GM21390 (cell line): Measurements from ENCODE around the gene NUBP2.
"Not testable (repeated sequence)": the region's sequence is repeated elsewhere in the genome, so short reads cannot be mapped to it uniquely, and the experiment has no call there.

Experiments
- ATAC-seq: cut with Tn5 transposase; IDR thresholded peaks from one replicate; pipeline ENCODE4 v1.9.1; 2021; ENCODE audit not compliant: unreplicated experiment

Gene NUBP2

GRCh38 chr16:1794908-1795666 is 12.3 kb downstream of the NUBP2 start:
- ATAC-seq: no peak

- ATAC-seq: not testable (repeated sequence)
Measured at GRCh38 chr16:1799263-1799662, 16.5 kb downstream of the NUBP2 start.

- no peak for ATAC-seq
Measured at GRCh38 chr16:1800701-1801100, 17.9 kb downstream of the NUBP2 start.

DNA sequence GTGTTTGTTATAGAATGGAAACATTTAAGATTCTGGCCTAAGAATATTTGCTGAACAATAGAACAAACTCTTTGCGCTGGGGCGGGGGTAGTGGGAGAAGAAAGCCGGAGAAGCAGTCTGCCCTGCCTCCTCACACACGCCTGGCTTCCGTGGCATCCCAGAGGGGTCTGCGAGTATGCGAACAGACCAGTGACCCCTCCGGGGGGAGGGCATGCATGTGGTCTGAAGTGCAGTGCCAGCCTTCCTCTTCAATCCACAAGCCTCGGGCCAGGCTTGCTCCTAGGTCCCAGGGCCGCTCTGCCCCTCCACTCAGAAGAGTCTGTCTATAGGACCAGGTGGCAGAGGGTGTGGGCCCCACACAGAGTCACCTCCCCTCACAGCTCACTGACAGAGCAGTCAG is 24.9 kb downstream of the NUBP2 start:
- ATAC-seq: no peak

- ATAC-seq: no peak
Measured at GRCh38 chr16:1808691-1809090, 25.9 kb downstream of the NUBP2 start.

DNA sequence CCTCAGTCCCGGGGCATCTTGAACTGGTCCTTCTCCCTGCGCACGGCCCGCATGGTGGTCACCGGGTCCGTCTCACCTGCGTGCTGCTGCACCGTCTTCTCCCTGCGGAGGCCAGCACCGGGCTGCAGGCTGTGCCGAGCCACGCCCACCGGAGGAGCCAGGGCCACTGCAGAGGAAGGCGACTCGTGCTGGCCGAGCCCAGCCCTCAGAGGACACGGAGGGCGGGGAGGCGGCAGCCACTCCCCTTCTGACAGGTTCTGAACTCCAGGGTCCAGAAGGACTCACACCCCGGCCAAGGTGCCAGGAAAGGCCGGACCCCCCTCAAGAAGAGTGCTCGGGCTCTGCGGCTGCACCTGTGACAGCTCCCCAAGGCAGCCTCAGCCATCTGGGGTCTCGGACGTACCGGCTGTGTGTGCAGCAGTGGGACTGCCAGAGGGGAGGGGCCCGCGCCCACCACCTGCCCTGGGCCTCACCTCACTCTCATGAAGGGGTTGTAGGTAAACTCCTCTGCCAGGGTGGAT is 26.6 kb downstream of the NUBP2 start:
- no peak for ATAC-seq

GRCh38 chr16:1810106-1810505 is 27.3 kb downstream of the NUBP2 start:
- ATAC-seq: no peak

DNA sequence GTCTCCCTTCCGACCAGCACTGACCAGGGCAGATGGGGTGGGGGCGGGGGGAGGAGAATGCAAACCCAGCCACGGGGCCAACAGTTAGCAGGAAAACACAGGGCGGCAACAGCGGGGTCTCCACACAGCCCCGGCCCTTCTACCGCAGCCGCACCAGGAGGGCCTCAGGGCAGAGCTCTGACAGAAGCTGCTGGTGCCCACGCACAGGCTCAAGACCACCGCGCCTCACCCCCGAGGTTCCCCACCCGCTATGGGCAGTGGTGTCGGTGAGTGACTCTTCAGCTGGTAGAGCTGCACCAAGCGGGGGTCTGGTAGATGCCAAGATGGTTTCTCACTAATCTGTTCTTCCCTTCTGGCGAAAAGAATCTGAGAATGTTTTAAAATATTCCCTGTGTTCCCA is 27.8 kb downstream of the NUBP2 start:
- ATAC-seq: no peak

GRCh38 chr16:1812732-1813163 is 30.0 kb downstream of the NUBP2 start:
- ATAC-seq: no peak

GRCh38 chr16:1815461-1815860 is 32.7 kb downstream of the NUBP2 start:
- ATAC-seq: no peak

- ATAC-seq: no peak
Measured at GRCh38 chr16:1816396-1817275, 33.9 kb downstream of the NUBP2 start.

GRCh38 chr16:1817276-1817589 is 34.5 kb downstream of the NUBP2 start:
- ATAC-seq: no peak

DNA sequence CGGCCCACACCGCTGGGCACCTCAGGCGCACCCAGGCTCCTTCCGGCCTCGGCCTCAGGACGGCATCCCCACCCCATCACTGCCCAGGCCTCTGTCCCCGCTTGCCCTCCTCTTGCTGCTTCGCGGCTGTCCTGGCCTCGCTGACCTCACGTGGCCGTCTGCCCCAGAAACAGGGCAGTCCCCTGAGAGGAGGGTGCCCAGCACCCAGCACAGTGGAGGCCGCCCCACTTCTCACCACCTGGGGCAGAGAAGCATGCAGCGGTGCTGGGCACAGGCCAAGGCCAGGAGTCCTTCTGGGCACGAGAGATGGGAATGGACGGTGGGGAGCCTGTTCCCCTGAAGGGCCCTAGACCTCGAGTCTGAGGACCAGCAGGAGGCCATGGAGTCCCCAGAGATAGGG is 35.0 kb downstream of the NUBP2 start:
- ATAC-seq: no peak

- no peak for ATAC-seq
Measured at GRCh38 chr16:1818204-1818872, 35.6 kb downstream of the NUBP2 start.

DNA sequence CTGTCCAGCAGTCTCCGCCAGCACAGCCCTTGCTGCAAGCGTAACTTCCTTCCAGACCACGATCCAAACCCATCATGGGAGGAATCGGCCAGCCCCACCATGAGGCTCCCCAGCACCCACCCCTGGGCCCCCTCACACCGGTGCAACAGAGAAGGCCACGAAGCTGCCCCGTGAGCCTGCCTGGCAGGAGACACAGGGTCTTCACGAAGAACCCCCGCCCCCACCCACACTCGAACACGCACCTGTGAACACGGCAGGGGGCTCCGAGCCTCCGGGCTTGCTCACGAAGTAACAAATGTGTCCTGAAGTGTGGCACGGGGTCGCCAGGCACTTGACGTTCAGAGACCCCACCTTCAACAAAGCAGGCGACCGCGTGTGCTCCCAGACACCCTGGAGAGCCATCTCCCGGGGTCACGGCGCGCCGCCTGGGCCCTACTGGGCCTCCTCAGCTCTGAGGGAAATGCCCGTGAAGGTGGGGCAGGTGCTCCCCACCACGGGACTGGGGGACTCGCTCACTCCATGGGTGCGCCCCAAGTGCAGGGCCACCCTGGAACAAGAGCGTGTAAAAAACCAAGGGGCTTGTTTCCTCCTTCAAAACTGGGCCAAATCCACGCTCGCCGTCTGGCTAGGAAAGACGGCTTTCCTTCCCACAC is 36.2 kb downstream of the NUBP2 start:
- ATAC-seq: no peak

- ATAC-seq: no peak
Measured at GRCh38 chr16:1819611-1820010, 36.9 kb downstream of the NUBP2 start.

GRCh38 chr16:1820096-1820945 is 37.6 kb downstream of the NUBP2 start:
- no peak for ATAC-seq

DNA sequence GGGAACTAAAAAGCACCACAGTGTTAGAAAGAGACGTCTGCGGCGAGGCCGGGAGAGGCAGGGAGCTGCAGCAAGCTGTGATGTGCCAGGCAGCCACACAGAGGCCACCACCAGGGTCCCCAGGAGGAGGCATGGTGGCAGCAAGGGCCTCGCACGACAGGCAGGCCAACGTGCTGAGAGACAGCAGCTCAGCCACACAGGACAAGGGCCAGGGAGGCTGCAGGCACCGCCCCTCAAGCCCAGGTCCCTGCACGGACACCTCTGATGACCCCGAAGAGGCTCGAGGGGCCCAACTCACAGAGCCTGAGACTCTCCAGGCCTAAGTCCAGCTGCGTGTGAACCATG is 38.2 kb downstream of the NUBP2 start:
- no peak for ATAC-seq

DNA sequence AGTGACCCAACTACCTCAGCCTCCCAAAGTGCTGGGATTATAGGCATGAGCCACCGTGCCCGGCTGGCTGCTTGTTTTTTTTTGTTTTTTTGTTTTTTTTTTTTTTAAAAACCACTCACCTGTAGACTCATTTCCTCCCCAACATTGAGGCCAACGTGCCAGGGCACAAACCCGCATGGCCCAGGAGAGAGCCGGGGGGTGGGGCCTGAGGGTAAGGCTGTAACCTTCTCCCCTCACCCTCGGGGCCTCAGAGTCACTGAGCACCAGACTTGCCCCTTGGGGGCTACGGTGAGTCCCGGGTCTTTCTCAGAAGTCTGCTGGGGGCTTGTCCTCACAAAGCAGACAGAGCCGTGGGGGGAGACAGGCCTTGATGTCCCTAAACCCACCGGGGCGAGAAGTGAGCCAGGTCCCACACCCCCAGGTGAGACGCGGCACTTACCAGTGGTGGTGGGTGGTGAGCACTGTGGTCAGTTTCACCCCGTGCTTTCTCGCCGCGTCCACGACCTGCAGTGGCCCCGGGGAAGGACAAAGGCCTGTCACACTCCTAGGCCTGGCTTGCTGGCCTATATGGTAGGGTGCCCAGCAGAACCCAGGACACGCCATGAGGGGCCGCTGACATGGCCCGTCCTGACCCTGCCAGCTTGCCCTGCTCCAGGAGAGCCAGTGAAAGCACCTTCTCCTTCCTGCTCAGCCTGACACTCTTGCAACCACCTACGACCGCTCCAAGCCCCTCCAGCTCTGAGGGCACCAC is 39.3 kb downstream of the NUBP2 start:
- ATAC-seq: no peak

DNA sequence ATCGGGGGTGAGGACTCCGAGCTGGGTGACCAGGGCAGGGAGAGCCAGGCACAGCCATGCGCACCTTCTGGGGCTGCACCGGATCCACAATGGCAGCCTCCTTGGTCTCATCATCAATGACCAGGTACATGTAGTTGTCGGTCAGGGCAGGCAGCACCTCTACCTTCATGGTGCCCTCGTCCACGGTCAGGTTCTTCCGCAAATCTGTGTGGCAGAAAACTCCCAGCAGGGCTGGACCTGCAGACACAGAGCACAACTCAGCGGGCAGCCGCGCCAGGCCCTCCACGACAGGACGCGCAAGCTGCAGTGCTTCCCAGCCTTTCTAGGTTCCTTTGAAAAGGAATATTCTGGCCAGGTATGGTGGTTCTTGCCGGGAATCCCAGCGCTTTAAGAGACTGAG is 40.0 kb downstream of the NUBP2 start:
- no peak for ATAC-seq
